Large intestine (tissue), 3 donors: ENCODE data around the gene ZFAND3. TPM values are rescaled to one million over a fixed set of nuclear protein-coding genes. Genes with fewer than 3 reads are reported as not detected.
A peak's percentile ranks its signal among the peaks of the same experiment; 100 is the strongest.

ENCODE experiments used
- DNase-seq, 2 donors: peaks; one replicate each; pipeline versions ENCODE4 v3.0.0 to v3.0.0-alpha.2; 2013
- H3K27ac ChIP-seq: one replicate; pipeline ENCODE4 v1.5.1; 2013; ENCODE audit warnings: low read length
- H3K27me3 ChIP-seq: 2 replicates; pipeline ENCODE4 v1.6.1; 2013; ENCODE audit warnings: low read length; ENCODE audit not compliant: control insufficient read depth, insufficient read depth
- H3K36me3 ChIP-seq: 2 replicates; pipeline ENCODE4 v1.6.1; 2013; ENCODE audit warnings: low read length; ENCODE audit not compliant: control insufficient read depth, insufficient read depth
- H3K4me1 ChIP-seq: one replicate; pipeline ENCODE4 v1.6.1; 2013; ENCODE audit warnings: low read length; ENCODE audit not compliant: control insufficient read depth, insufficient read depth
- H3K4me3 ChIP-seq: one replicate; pipeline ENCODE4 v1.5.1; 2013; ENCODE audit warnings: low read length
- H3K9me3 ChIP-seq: one replicate; pipeline ENCODE4 v1.6.1; 2013; ENCODE audit warnings: mild to moderate bottlenecking, low read depth, low read length, moderate library complexity; ENCODE audit not compliant: control insufficient read depth
- WGBS: methylation state at CpG from one replicate; pipeline ENCODE4 v1.1.5; 2013; ENCODE audit warnings: low lambda C conversion rate; ENCODE audit not compliant: insufficient coverage; 5-methylcytosine and 5-hydroxymethylcytosine counted together
- polyA plus RNA-seq: library from polyadenylated mRNA; unstranded; fragments of 120-200 nt; gene quantifications from one replicate; pipeline ENCODE4 v1.2.1, GENCODE V29; 2013

The ZFAND3 gene
- polyA plus RNA-seq, 1 donor = 82.3 TPM

GRCh38 chr6:38176797-38177751, 357.5 kb downstream of the ZFAND3 start:
- H3K27me3 ChIP-seq = no peaks in the 10 kb centered on the region
- H3K4me3 ChIP-seq = no peak overlapping the region
- peaks cover 33% of the 10 kb centered on the region for H3K4me1 ChIP-seq
- H3K9me3 ChIP-seq = no peaks in the 10 kb centered on the region
- DNase-seq = peak; percentile 46 to 67
- 27% methylated on average over 3 of the region's 32 CpGs for WGBS
- no peak overlapping the region for H3K27ac ChIP-seq
- no peaks in the 10 kb centered on the region for H3K36me3 ChIP-seq

- no CpG with 5 or more reads among the region's 14 CpGs for WGBS
- H3K27ac ChIP-seq = no peak overlapping the region
- no peaks in the 10 kb centered on the region for H3K36me3 ChIP-seq
- H3K27me3 ChIP-seq = no peaks in the 10 kb centered on the region
- no peaks in the 10 kb centered on the region for H3K9me3 ChIP-seq
- DNase-seq = no peak
- H3K4me1 ChIP-seq = peaks cover 25% of the 10 kb centered on the region
- no peak overlapping the region for H3K4me3 ChIP-seq
Measured at GRCh38 chr6:38177882-38178583, 358.5 kb downstream of the ZFAND3 start.

GRCh38 chr6:38178584-38178886, 359.0 kb downstream of the ZFAND3 start:
- no peaks in the 10 kb centered on the region for H3K27me3 ChIP-seq
- no peaks in the 10 kb centered on the region for H3K36me3 ChIP-seq
- no peak for DNase-seq
- no peak overlapping the region for H3K27ac ChIP-seq
- no peaks in the 10 kb centered on the region for H3K9me3 ChIP-seq
- WGBS = no CpG with 5 or more reads among the region's 2 CpGs
- H3K4me1 ChIP-seq = peaks cover 20% of the 10 kb centered on the region
- no peak overlapping the region for H3K4me3 ChIP-seq

GRCh38 chr6:38179300-38179699, 359.8 kb downstream of the ZFAND3 start:
- H3K27ac ChIP-seq = no peak overlapping the region
- H3K4me3 ChIP-seq = no peak overlapping the region
- WGBS = no CpG with 5 or more reads among the region's 7 CpGs
- H3K9me3 ChIP-seq = no peaks in the 10 kb centered on the region
- no peak for DNase-seq
- no peaks in the 10 kb centered on the region for H3K27me3 ChIP-seq
- peaks cover 3% of the 10 kb centered on the region for H3K36me3 ChIP-seq
- H3K4me1 ChIP-seq = peaks cover 12% of the 10 kb centered on the region

- Histone ChIP-seq H3K4me1 (peaks cover 9% of the 10 kb centered on the region), H3K9me3 (no peaks in the 10 kb centered on the region), H3K27me3 (no peaks in the 10 kb centered on the region), H3K4me3 (no peak overlapping the region), H3K27ac (no peak overlapping the region), H3K36me3 (peaks cover 3% of the 10 kb centered on the region)
- no CpG with 5 or more reads among the region's 12 CpGs for WGBS
- no peak for DNase-seq
Measured at GRCh38 chr6:38179794-38180430, 360.4 kb downstream of the ZFAND3 start.

GRCh38 chr6:38180586-38180985, 361.1 kb downstream of the ZFAND3 start:
- Histone ChIP-seq H3K9me3 (no peaks in the 10 kb centered on the region), H3K4me1 (peaks cover 9% of the 10 kb centered on the region), H3K27me3 (no peaks in the 10 kb centered on the region), H3K36me3 (peaks cover 3% of the 10 kb centered on the region), H3K4me3 (no peak overlapping the region), H3K27ac (no peak overlapping the region)
- DNase-seq = no peak
- 100% methylated on average over 3 of the region's 12 CpGs for WGBS

GRCh38 chr6:38182426-38182825, 362.9 kb downstream of the ZFAND3 start:
- H3K4me1 ChIP-seq = no peaks in the 10 kb centered on the region
- H3K27ac ChIP-seq = no peak overlapping the region
- H3K4me3 ChIP-seq = no peak overlapping the region
- WGBS = no CpG with 5 or more reads among the region's 6 CpGs
- no peak for DNase-seq
- H3K36me3 ChIP-seq = peaks cover 3% of the 10 kb centered on the region
- H3K9me3 ChIP-seq = no peaks in the 10 kb centered on the region
- no peaks in the 10 kb centered on the region for H3K27me3 ChIP-seq

GRCh38 chr6:38183856-38184584, 364.5 kb downstream of the ZFAND3 start:
- DNase-seq = no peak
- no peaks in the 10 kb centered on the region for H3K4me1 ChIP-seq
- peaks cover 3% of the 10 kb centered on the region for H3K36me3 ChIP-seq
- WGBS = no CpG with 5 or more reads among the region's 13 CpGs
- H3K27me3 ChIP-seq = no peaks in the 10 kb centered on the region
- H3K9me3 ChIP-seq = no peaks in the 10 kb centered on the region
- H3K4me3 ChIP-seq = no peak overlapping the region
- H3K27ac ChIP-seq = no peak overlapping the region

GRCh38 chr6:38184585-38185080, 365.1 kb downstream of the ZFAND3 start:
- Histone ChIP-seq H3K4me1 (no peaks in the 10 kb centered on the region), H3K27me3 (no peaks in the 10 kb centered on the region), H3K4me3 (no peak overlapping the region), H3K27ac (no peak overlapping the region), H3K36me3 (peaks cover 3% of the 10 kb centered on the region), H3K9me3 (no peaks in the 10 kb centered on the region)
- WGBS = no CpG with 5 or more reads among the region's 11 CpGs
- no peak for DNase-seq

- H3K4me1 ChIP-seq = no peaks in the 10 kb centered on the region
- no peak overlapping the region for H3K27ac ChIP-seq
- no CpG with 5 or more reads among the region's 6 CpGs for WGBS
- DNase-seq = no peak
- H3K4me3 ChIP-seq = no peak overlapping the region
- no peaks in the 10 kb centered on the region for H3K9me3 ChIP-seq
- no peaks in the 10 kb centered on the region for H3K27me3 ChIP-seq
- peaks cover 3% of the 10 kb centered on the region for H3K36me3 ChIP-seq
Measured at GRCh38 chr6:38185244-38185643, 365.7 kb downstream of the ZFAND3 start.
